Tibial artery (tissue), 4 donors: Measurements from ENCODE around the gene SREBF1.

Experiments
- DNase-seq, 2 donors: peaks; one replicate each; pipeline ENCODE4 v3.0.0-alpha.2; 2019
- H3K27ac ChIP-seq, 2 donors: fragments of 200-600 bp; sonication (generic) in 1 of 2; 1 replicate in 1 of 2; 2 replicates in 1 of 2; pipeline ENCODE4 v1.5.1; 2018 to 2019; ENCODE audit warnings: mild to moderate bottlenecking in 1 of 2
- H3K27me3 ChIP-seq, 2 donors: fragments of 200-600 bp; sonication (generic) in 1 of 2; one replicate each; pipeline versions ENCODE4 v1.5.1 to v1.6.0; 2016 to 2019
- H3K36me3 ChIP-seq, 3 donors: fragments of 200-600 bp; sonication (generic) in 2 of 3; one replicate each; pipeline ENCODE4 v1.5.1; 2016 to 2019; ENCODE audit warnings: mild to moderate bottlenecking in 2 of 3
- H3K4me1 ChIP-seq, 4 donors: fragments of 200-600 bp; sonication (generic) in 2 of 4; 1 replicate in 3 of 4; 2 replicates in 1 of 4; pipeline ENCODE4 v1.5.1; 2016 to 2019
- H3K4me3 ChIP-seq, 2 donors: fragments of 200-600 bp; sonication (generic) in 1 of 2; 1 replicate in 1 of 2; 2 replicates in 1 of 2; pipeline ENCODE4 v1.5.1; 2018 to 2019; ENCODE audit warnings: mild to moderate bottlenecking in 2 of 2
- H3K9me3 ChIP-seq, 3 donors: fragments of 200-600 bp; sonication (generic) in 1 of 3; one replicate each; pipeline ENCODE4 v1.5.1; 2016 to 2019
- CTCF ChIP-seq, 2 experiments: fragments of 200-600 bp in 1 of 2; fragments of 450-650 bp in 1 of 2; IDR thresholded peaks; one replicate each; pipeline ENCODE4 v1.5.1; 2017 to 2019; ENCODE audit warnings: antibody characterized with exemption in 2 of 2, mild to moderate bottlenecking in 1 of 2, moderate library complexity in 1 of 2
- intact Hi-C: fragments of 100-400 bp; cut with DNase I; formaldehyde crosslinking; loops from one replicate; pipeline ENCODE4 v1.15.0; 2023; ENCODE audit warnings: low total_unique reads

Gene SREBF1

GRCh38 chr17:17796787-17797061, 40.1 kb downstream of the SREBF1 start:
- no peak overlapping the region for H3K27ac ChIP-seq
- peaks cover 0 to 10% (median 0%) of the 10 kb centered on the region in 4 donors for H3K4me1 ChIP-seq
- no peaks in the 10 kb centered on the region for H3K27me3 ChIP-seq
- H3K36me3 ChIP-seq = peaks cover 5 to 81% (median 43%) of the 10 kb centered on the region in 3 donors
- no peaks in the 10 kb centered on the region for H3K9me3 ChIP-seq
- no peak for DNase-seq
- no peak for TF ChIP-seq CTCF (IDR thresholded peaks at IDR 0.05)
- intact Hi-C loops = no loop called here
- no peak overlapping the region for H3K4me3 ChIP-seq

- Histone ChIP-seq H3K4me3 (no peak overlapping the region), H3K36me3 (peaks cover 5 to 77% (median 43%) of the 10 kb centered on the region in 3 donors), H3K9me3 (no peaks in the 10 kb centered on the region), H3K27me3 (no peaks in the 10 kb centered on the region), H3K27ac (no peak overlapping the region), H3K4me1 (peaks cover 0 to 10% (median 0%) of the 10 kb centered on the region in 4 donors)
- intact Hi-C loops = no loop called here
- DNase-seq = no peak
- no peak for TF ChIP-seq CTCF (IDR thresholded peaks at IDR 0.05)
Observed at GRCh38 chr17:17795946-17796786, 40.6 kb downstream of the SREBF1 start.

- no peak for DNase-seq
- peaks cover 0 to 19% (median 0%) of the 10 kb centered on the region in 4 donors for H3K4me1 ChIP-seq
- no peak overlapping the region for H3K27ac ChIP-seq
- no peak overlapping the region for H3K4me3 ChIP-seq
- no peak for TF ChIP-seq CTCF (IDR thresholded peaks at IDR 0.05)
- peaks cover 5 to 74% (median 43%) of the 10 kb centered on the region in 3 donors for H3K36me3 ChIP-seq
- no peaks in the 10 kb centered on the region for H3K9me3 ChIP-seq
- intact Hi-C loops = no loop called here
- no peaks in the 10 kb centered on the region for H3K27me3 ChIP-seq
Observed at GRCh38 chr17:17795296-17795695, 41.5 kb downstream of the SREBF1 start.

GRCh38 chr17:17794382-17794781, 42.4 kb downstream of the SREBF1 start:
- Histone ChIP-seq H3K27me3 (no peaks in the 10 kb centered on the region), H3K4me3 (no peak overlapping the region), H3K27ac (no peak overlapping the region), H3K9me3 (no peaks in the 10 kb centered on the region), H3K4me1 (peaks cover 0 to 23% (median 0%) of the 10 kb centered on the region in 4 donors), H3K36me3 (peaks cover 5 to 68% (median 43%) of the 10 kb centered on the region in 3 donors)
- TF ChIP-seq CTCF (IDR thresholded peaks at IDR 0.05) = no peak
- DNase-seq = no peak
- intact Hi-C loops = no loop called here

- H3K9me3 ChIP-seq = no peaks in the 10 kb centered on the region
- H3K4me3 ChIP-seq = no peak overlapping the region
- H3K36me3 ChIP-seq = peaks cover 5 to 60% (median 43%) of the 10 kb centered on the region in 3 donors
- H3K27ac ChIP-seq = no peak overlapping the region
- intact Hi-C loops = no loop called here
- H3K4me1 ChIP-seq = peaks cover 0 to 23% (median 0%) of the 10 kb centered on the region in 4 donors
- TF ChIP-seq CTCF (IDR thresholded peaks at IDR 0.05) = no peak
- no peak for DNase-seq
- no peaks in the 10 kb centered on the region for H3K27me3 ChIP-seq
Observed at GRCh38 chr17:17793378-17794214, 43.2 kb downstream of the SREBF1 start.
